NCI-H2029 (cell line): Measurements from ENCODE around the gene PARP3.

Experiments used
- DNase-seq: peaks from one replicate; lab custom pipeline; 2025; lab: John Stamatoyannopoulos, UW

Gene PARP3

GRCh38 chr3:51934139-51934850 is 7.9 kb upstream of the PARP3 start:
- no peak for DNase-seq

DNA sequence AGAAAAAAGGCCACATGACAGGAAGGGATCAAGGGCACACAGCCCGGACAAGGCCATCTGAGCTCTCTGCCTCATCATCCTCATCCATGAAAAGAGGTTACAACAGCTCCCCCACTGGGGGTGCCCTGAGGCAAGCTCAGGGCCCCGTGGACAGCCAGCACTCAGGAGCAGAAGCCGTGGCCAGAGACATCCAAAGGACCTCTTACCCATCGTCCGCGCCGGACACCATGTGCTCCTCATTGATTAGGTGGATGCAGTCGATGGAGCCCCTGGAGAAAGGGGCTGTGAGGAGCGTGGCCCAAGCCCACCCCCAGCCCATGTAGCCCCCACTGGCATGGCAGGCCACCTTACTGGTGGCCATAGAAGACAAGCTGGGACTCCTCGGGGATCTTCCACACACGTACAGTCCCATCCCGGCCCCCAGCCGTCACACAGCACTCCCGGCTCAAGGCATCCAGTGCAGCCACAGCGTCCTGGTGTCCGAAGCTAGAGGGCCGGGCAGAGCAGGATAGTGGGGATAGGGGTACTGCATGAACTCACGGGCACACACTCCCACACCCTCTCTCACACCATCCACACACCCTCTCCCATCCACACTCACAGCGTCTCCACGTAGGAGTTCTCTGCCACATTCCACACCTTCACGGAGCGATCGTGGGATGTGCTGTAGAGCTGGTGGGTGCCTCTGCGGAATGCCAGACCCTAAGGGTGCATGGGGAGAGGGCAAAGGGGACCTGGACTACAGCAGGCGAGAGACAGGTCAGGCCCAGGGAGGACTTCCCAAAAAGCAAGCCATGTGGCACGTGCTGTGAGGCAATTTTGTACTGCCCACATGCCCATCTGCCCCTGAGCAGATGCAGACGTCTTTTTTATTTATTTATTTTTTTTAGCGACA is 6.9 kb upstream of the PARP3 start:
- no peak for DNase-seq

- no peak for DNase-seq
Observed at GRCh38 chr3:51935886-51936755, 6.0 kb upstream of the PARP3 start.

GRCh38 chr3:51937014-51937413 is 5.1 kb upstream of the PARP3 start:
- no peak for DNase-seq

DNA sequence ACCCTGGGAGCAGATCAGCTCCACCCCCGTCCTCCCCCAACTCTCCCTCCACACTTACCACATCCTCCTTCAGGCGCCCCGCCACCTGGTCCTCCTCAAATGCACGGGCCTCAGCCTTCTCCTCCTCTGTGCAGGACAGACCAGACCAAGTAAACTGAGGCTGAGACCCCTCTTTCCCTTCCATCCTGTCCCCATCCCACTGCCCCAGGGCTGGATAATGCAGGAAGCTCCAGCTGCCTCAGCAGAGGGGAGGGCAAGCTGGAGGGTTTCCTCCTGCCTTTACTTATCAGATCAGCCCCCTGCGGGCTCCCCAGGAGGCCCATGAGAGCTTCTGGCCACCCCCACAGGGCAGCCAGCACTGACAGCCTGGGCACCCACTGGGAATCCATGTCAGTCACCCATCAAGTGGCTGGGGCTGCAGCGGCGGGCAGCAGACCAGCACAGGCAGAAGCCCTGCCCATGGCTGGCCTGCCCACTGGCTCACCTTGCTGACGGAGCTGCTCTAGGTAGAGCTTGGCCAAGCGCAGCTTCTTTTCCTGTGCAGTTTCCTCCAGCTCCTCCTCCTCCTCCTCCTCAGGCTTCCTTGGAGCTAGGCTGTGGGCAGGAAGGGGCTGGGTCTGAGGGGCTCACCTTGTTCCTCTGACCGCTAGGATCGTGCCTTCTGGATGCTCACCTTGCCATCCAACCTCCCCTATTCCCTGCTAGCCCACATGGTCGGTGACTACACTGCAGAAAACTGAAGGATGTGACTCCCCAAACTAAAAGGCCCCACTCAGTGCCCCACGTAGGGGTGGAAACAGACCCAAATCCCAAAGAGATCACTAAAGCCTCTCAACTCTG is 4.3 kb upstream of the PARP3 start:
- no peak for DNase-seq

DNA sequence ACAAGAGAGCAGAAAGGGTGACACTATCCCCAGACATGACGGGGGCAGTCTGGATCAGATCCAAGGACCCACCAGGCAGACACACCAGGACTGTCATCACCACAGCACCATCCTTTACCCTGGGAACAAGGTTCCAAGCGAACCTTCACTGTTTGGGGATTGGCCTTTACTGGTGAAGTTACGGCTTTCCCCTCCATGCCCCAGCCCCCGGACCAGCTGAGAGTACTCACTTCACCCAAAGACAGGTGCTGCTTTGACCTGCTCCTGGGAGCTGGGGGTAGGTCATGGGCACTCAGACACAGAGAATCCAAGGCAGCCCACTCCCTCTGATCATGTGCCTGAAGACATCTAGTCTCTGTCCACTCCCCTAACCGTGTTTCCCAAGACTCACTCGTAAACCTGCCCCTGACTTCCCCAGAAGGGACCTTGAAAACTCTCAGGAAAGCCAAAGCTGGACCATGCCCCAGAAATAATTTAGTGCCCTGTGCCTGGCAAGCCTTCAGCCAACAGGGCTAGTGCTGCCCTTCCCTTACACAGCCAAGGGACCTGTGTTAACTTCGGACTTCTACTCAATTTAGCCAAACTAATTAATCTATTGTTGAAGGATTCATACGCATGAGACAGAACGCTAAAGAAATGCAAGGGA is 3.3 kb upstream of the PARP3 start:
- no peak for DNase-seq

DNA sequence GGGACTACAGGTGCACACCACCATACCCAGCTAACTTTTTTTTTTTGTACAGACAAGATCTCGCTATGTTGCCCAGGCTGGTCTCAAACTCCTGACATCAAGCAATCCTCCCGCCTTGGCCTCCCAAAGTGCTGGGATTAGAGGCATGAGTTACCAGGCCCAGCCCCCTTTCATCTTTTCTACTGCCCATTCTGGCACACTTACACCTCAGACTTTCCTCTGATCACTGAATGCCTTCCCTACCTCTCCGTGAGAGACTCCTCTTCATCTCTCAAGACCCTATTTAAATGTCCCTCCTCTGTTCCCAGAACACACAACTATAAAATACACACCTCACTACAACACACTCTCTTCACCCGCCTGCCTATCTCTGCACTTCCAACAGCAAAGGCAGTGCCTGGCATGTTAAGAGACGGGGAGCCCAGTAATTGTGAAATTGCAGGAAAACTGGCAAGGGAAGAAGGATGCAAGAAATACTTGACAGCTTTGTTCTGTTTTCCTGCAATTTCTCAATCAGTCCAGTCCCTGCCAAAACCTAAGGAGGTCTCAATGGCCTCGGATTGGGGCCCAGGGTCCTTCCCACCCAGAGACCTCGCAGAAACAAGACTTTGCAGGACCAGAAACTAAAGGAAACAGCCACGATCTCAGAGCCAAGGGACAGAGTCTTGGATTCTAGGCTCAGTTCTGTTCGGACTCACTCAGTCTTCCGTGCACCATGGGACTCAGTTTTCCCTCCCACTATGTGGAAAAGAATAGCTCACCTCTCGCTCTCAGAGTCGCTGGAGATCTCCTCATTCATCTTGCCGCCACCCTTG is 1.3 kb upstream of the PARP3 start:
- DNase-seq, result no peak

DNA sequence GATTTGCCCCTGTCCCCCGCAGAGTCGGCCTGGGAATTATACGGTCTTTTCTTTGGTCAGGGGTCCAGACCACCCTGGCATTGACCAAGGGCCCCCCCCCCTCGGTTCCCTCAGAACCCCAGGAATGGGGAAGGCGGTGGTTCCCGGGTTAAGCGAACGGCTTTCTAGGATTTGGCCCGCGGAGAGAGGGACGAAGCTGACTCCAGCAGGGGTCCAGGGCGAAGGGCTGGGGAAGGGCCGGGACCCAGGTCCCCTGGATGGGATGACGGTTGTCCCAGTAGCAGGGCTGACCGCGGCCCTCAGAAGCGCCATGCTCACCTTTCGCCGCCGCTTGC is 733 bp upstream of the PARP3 start:
- no peak for DNase-seq

GRCh38 chr3:51942603-51943450 is 664 bp downstream of the PARP3 start:
- DNase-seq, result no peak

DNA sequence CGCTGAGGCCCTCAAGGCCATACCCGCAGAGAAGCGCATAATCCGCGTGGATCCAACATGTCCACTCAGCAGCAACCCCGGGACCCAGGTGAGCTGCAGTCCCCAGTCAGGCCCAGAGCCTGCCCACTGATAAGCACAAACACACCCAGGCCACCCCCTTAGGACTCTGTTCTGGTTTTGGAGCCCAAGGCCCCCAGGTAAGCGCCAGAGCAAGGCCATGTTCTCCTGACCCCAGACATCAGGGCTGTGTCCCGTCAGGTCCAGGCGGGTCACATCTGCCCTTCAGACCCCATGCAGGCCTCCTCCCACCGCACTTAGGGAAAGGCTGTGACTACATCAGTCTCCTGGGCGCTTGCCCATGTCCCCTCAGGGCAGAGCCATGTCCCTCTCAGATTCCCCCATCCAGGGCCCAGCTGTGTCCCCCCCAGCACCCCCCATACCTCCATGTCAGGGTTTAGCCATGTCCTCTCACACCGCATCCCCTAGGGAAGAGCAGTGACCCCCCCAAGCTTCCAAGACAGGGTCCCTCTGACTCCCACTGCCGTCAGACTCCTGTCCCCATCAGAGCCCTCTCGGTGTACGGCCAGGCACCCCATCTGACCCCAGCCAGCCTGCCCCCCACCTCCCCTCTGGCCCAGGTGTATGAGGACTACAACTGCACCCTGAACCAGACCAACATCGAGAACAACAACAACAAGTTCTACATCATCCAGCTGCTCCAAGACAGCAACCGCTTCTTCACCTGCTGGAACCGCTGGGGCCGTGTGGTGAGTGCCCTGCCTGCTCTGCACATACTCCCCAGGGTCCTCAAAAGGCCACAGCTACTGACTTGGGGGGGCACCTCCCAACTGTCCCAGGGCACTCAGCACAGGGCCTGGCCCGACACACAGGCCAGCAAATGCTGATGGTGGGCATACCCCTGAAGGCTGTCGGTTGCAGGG is 1.6 kb downstream of the PARP3 start:
- no peak for DNase-seq

DNA sequence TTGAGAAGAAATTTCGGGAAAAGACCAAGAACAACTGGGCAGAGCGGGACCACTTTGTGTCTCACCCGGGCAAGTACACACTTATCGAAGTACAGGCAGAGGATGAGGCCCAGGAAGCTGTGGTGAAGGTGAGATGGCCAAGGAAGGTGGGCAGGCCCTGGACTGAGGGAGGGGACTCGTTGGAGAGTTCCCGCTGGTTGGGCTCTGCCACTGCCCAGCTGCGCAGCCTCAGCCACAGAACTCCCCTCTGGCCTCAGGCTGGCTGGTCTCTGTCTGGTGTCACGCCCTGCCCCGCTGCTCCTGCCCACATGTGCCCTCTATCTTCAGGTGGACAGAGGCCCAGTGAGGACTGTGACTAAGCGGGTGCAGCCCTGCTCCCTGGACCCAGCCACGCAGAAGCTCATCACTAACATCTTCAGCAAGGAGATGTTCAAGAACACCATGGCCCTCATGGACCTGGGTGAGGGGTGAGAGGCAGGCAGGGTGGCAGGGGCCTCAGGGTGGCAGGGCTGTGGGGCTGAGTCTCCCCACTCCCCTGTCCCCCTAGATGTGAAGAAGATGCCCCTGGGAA is 2.4 kb downstream of the PARP3 start:
- DNase-seq, result no peak

DNA sequence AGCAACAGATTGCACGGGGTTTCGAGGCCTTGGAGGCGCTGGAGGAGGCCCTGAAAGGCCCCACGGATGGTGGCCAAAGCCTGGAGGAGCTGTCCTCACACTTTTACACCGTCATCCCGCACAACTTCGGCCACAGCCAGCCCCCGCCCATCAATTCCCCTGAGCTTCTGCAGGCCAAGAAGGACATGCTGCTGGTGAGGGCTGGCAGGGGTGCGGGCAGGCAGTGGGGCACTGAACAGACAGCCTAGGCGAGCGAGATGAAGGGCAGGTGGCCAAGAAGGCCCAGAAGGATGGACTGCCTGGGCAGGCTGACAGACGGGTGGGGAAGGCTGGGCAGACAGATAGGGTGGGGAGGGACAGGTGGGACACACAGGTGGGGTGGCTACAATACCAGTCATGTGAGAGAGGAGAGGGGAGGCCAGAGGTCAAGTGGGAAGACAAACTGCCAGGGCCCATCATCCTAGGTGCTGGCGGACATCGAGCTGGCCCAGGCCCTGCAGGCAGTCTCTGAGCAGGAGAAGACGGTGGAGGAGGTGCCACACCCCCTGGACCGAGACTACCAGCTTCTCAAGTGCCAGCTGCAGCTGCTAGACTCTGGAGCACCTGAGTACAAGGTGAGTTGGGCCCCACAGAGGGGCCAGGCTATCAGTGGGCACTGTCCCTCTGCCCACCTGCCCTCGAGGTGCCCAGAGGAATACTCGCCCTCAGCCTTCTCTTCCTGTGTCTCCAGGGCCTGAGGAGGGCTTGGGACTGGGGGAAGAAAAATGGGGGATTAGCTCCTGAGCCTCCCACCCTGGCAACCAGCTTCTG is 3.1 kb downstream of the PARP3 start:
- DNase-seq, result no peak

GRCh38 chr3:51945926-51946705 is 4.0 kb downstream of the PARP3 start:
- no peak for DNase-seq

GRCh38 chr3:51946796-51947195 is 4.6 kb downstream of the PARP3 start:
- DNase-seq, result no peak

GRCh38 chr3:51947215-51947900 is 5.2 kb downstream of the PARP3 start:
- no peak for DNase-seq
